ENCODE data around the gene ADCY2. TPM values are rescaled to one million over a fixed set of nuclear protein-coding genes. Genes with fewer than 3 reads are reported as not detected.
A peak's percentile ranks its signal among the peaks of the same experiment; 100 is the strongest.

Gene ADCY2
- total RNA-seq, 1 experiment from 2014 or later = not detected

GRCh38 chr5:7856855-7857254 lies 460.9 kb downstream of the ADCY2 start:
- H3K36me3 Mint-ChIP-seq (ENCODE audit: insufficient read depth, unreplicated experiment) = peaks cover 29% of the 10 kb centered on the region
- DNase-seq (ENCODE audit: unreplicated experiment) = peak; percentile 48
- intact Hi-C loops (cut with micrococcal nuclease) = loop anchor here (5.0 kb wide), 1 partner anchor 100 kb away; no protein-coding TSS in a partner anchor
- H3K27me3 Mint-ChIP-seq (ENCODE audit: insufficient read depth, unreplicated experiment) = no peaks in the 10 kb centered on the region
- H3K9me3 Mint-ChIP-seq (ENCODE audit: unreplicated experiment) = no peaks in the 10 kb centered on the region
- no peaks in the 10 kb centered on the region for H3K4me1 Mint-ChIP-seq (ENCODE audit: insufficient read depth, unreplicated experiment)
- CTCF ChIA-PET = interaction anchor here (0.5 to 2.6 kb wide), 11 partner anchors 10 to 668 kb away, joined by 3 to 9 read pairs (median 3); no protein-coding TSS in a partner anchor
- no peak overlapping the region for H3K4me3 Mint-ChIP-seq (ENCODE audit: unreplicated experiment)
- no TSS peak for BruUV-seq (replicated peaks)
- TF ChIP-seq CTCF (IDR thresholded peaks at IDR 0.05; ENCODE audit: unreplicated experiment) = peak; percentile 44
- no peak overlapping the region for H3K27ac Mint-ChIP-seq (ENCODE audit: low read depth, unreplicated experiment)
- POLR2A ChIA-PET = no interaction called here

- Mint-ChIP-seq H3K4me1 (ENCODE audit: insufficient read depth, unreplicated experiment) (no peaks in the 10 kb centered on the region), H3K27me3 (ENCODE audit: insufficient read depth, unreplicated experiment) (no peaks in the 10 kb centered on the region), H3K27ac (ENCODE audit: low read depth, unreplicated experiment) (no peak overlapping the region), H3K4me3 (ENCODE audit: unreplicated experiment) (no peak overlapping the region), H3K9me3 (ENCODE audit: unreplicated experiment) (no peaks in the 10 kb centered on the region), H3K36me3 (ENCODE audit: insufficient read depth, unreplicated experiment) (peaks cover 33% of the 10 kb centered on the region)
- no peak for TF ChIP-seq CTCF (IDR thresholded peaks at IDR 0.05; ENCODE audit: unreplicated experiment)
- intact Hi-C loops (cut with micrococcal nuclease) = loop anchor here (5.0 kb wide), 1 partner anchor 100 kb away; no protein-coding TSS in a partner anchor
- BruUV-seq (replicated peaks) = no TSS peak
- no peak for DNase-seq (ENCODE audit: unreplicated experiment)
- ChIA-PET CTCF (interaction anchor here (0.7 to 2.6 kb wide), 6 partner anchors 9 to 250 kb away, joined by 3 to 9 read pairs (median 4); no protein-coding TSS in a partner anchor), POLR2A (interaction anchor here (1.6 kb wide), 1 partner anchor 9 kb away, joined by 4 read pairs; no protein-coding TSS in a partner anchor)
Observed at GRCh38 chr5:7857361-7857760, 461.4 kb downstream of the ADCY2 start.

- Mint-ChIP-seq H3K27ac (ENCODE audit: low read depth, unreplicated experiment) (no peak overlapping the region), H3K36me3 (ENCODE audit: insufficient read depth, unreplicated experiment) (peaks cover 41% of the 10 kb centered on the region), H3K9me3 (ENCODE audit: unreplicated experiment) (no peaks in the 10 kb centered on the region), H3K4me3 (ENCODE audit: unreplicated experiment) (no peak overlapping the region), H3K4me1 (ENCODE audit: insufficient read depth, unreplicated experiment) (no peaks in the 10 kb centered on the region), H3K27me3 (ENCODE audit: insufficient read depth, unreplicated experiment) (no peaks in the 10 kb centered on the region)
- POLR2A ChIA-PET = interaction anchor here (0.6 to 1.6 kb wide), 3 partner anchors 8 to 10 kb away, joined by 3 to 4 read pairs (median 4); partner anchors contain the start of genes FASTKD3 and MTRR
- intact Hi-C loops (cut with micrococcal nuclease) = loop anchor here (5.0 kb wide), 1 partner anchor 101 kb away; no protein-coding TSS in a partner anchor
- CTCF ChIA-PET = interaction anchor here (0.7 to 2.6 kb wide), 5 partner anchors 9 to 112 kb away, joined by 3 to 9 read pairs (median 6); no protein-coding TSS in a partner anchor
- TF ChIP-seq CTCF (IDR thresholded peaks at IDR 0.05; ENCODE audit: unreplicated experiment) = no peak
- BruUV-seq (replicated peaks) = no TSS peak
- no peak for DNase-seq (ENCODE audit: unreplicated experiment)
Observed at GRCh38 chr5:7857926-7858632, 462.1 kb downstream of the ADCY2 start.

GRCh38 chr5:7866196-7866595 lies 470.3 kb downstream of the ADCY2 start:
- Mint-ChIP-seq H3K36me3 (ENCODE audit: insufficient read depth, unreplicated experiment) (peaks cover 42% of the 10 kb centered on the region), H3K27ac (ENCODE audit: low read depth, unreplicated experiment) (no peak overlapping the region), H3K9me3 (ENCODE audit: unreplicated experiment) (no peaks in the 10 kb centered on the region), H3K4me3 (ENCODE audit: unreplicated experiment) (no peak overlapping the region), H3K4me1 (ENCODE audit: insufficient read depth, unreplicated experiment) (peaks cover 15% of the 10 kb centered on the region), H3K27me3 (ENCODE audit: insufficient read depth, unreplicated experiment) (no peaks in the 10 kb centered on the region)
- no peak for DNase-seq (ENCODE audit: unreplicated experiment)
- ChIA-PET CTCF (interaction anchor here (2.7 kb wide), 1 partner anchor 9 kb away, joined by 9 read pairs; no protein-coding TSS in a partner anchor), POLR2A (interaction anchor here (2.0 kb wide), 1 partner anchor 8 kb away, joined by 4 read pairs; no protein-coding TSS in a partner anchor)
- intact Hi-C loops (cut with micrococcal nuclease) = no loop called here
- TF ChIP-seq CTCF (IDR thresholded peaks at IDR 0.05; ENCODE audit: unreplicated experiment) = no peak
- BruUV-seq (replicated peaks) = no TSS peak

Data from MCF 10A (cell line).